ENCODE data around the gene TEDC2.

TEDC2 gene

GRCh38 chr16:2459647-2460390 lies at the start of gene TEDC2:
TSS of gene TEDC2 (plus strand) at chr16:2460109. CDS start at chr16:2460145, 36 bp downstream.
- TF ChIP-seq CTCF (IDR thresholded peaks at IDR 0.05; ENCODE audit: low read depth, low read length): no peak

GRCh38 chr16:2415085-2415484 lies 44.8 kb upstream of the TEDC2 start:
- in situ Hi-C loops (cut with HindIII; ENCODE audit: low sequenced_read_pairs): no loop called here
- H3K4me3 ChIP-seq (ENCODE audit: low read depth, low read length): no peak overlapping the region
- no peak for DNase-seq (ENCODE audit: low read depth, low spot score)
- TF ChIP-seq CTCF (IDR thresholded peaks at IDR 0.05; ENCODE audit: low read depth, low read length): no peak

More at GRCh38 chr16:2459647-2460390, at the start of gene TEDC2:
- DNase-seq (ENCODE audit: low read depth, low spot score): peak; percentile 95
- peak within 1 kb of the TSS; percentile 60 for H3K4me3 ChIP-seq (ENCODE audit: low read depth, low read length)
- in situ Hi-C loops (cut with HindIII; ENCODE audit: low sequenced_read_pairs): no loop called here

- no peak for TF ChIP-seq CTCF (IDR thresholded peaks at IDR 0.05; ENCODE audit: low read depth, low read length)
- H3K4me3 ChIP-seq (ENCODE audit: low read depth, low read length): no peak overlapping the region
- in situ Hi-C loops (cut with HindIII; ENCODE audit: low sequenced_read_pairs): no loop called here
- DNase-seq (ENCODE audit: low read depth, low spot score): no peak
These were observed 39.9 kb upstream of the TEDC2 start for GRCh38 chr16:2420035-2420434.

- in situ Hi-C loops (cut with HindIII; ENCODE audit: low sequenced_read_pairs): no loop called here
- TF ChIP-seq CTCF (IDR thresholded peaks at IDR 0.05; ENCODE audit: low read depth, low read length): peak; percentile 0
- no peak overlapping the region for H3K4me3 ChIP-seq (ENCODE audit: low read depth, low read length)
- no peak for DNase-seq (ENCODE audit: low read depth, low spot score)
These were observed 37.6 kb upstream of the TEDC2 start for GRCh38 chr16:2422123-2422867.

GRCh38 chr16:2424061-2425007 lies 35.6 kb upstream of the TEDC2 start:
- TF ChIP-seq CTCF (IDR thresholded peaks at IDR 0.05; ENCODE audit: low read depth, low read length): no peak
- no peak overlapping the region for H3K4me3 ChIP-seq (ENCODE audit: low read depth, low read length)
- no peak for DNase-seq (ENCODE audit: low read depth, low spot score)
- in situ Hi-C loops (cut with HindIII; ENCODE audit: low sequenced_read_pairs): no loop called here

GRCh38 chr16:2425008-2425518 lies 34.8 kb upstream of the TEDC2 start:
- no peak for DNase-seq (ENCODE audit: low read depth, low spot score)
- no peak for TF ChIP-seq CTCF (IDR thresholded peaks at IDR 0.05; ENCODE audit: low read depth, low read length)
- no peak overlapping the region for H3K4me3 ChIP-seq (ENCODE audit: low read depth, low read length)
- in situ Hi-C loops (cut with HindIII; ENCODE audit: low sequenced_read_pairs): no loop called here
